KMS-11 (cell line): ENCODE data around the gene NCOR2.

ENCODE experiments used
- H2AFZ ChIP-seq: fragments of 200-600 bp; sonication (generic); 2 replicates; pipeline ENCODE4 v1.6.1; 2016; ENCODE audit warnings: antibody characterized with exemption, mixed run types, low read depth
- H3K27ac ChIP-seq: fragments of 200-600 bp; sonication (generic); 2 replicates; pipeline ENCODE4 v1.6.1; 2016; ENCODE audit warnings: mild to moderate bottlenecking, mixed run types
- H3K27me3 ChIP-seq: fragments of 200-600 bp; sonication (generic); 2 replicates; pipeline ENCODE4 v1.6.1; 2017; ENCODE audit warnings: mild to moderate bottlenecking, low read depth, mixed run types, moderate library complexity; ENCODE audit not compliant: insufficient read depth
- H3K36me3 ChIP-seq: fragments of 200-600 bp; sonication (generic); 2 replicates; pipeline ENCODE4 v1.6.1; 2017; ENCODE audit warnings: mild to moderate bottlenecking, mixed run types; ENCODE audit not compliant: insufficient read depth
- H3K4me1 ChIP-seq: fragments of 200-600 bp; sonication (generic); 2 replicates; pipeline ENCODE4 v1.6.1; 2016; ENCODE audit warnings: mild to moderate bottlenecking, low read depth, mixed run types; ENCODE audit not compliant: poor library complexity, severe bottlenecking
- H3K4me2 ChIP-seq: fragments of 200-600 bp; sonication (generic); 2 replicates; pipeline ENCODE4 v1.7.0; 2016; ENCODE audit warnings: mild to moderate bottlenecking, mixed run types
- H3K4me3 ChIP-seq: fragments of 200-600 bp; sonication (generic); IDR thresholded peaks from 2 replicates; pipeline ENCODE4 v1.6.1; 2017; ENCODE audit warnings: low read depth, low read length, mixed read lengths; ENCODE audit not compliant: insufficient read depth
- H3K79me2 ChIP-seq: fragments of 200-600 bp; sonication (generic); 2 replicates; pipeline ENCODE4 v1.6.1; 2016; ENCODE audit warnings: low read depth, mixed run types; ENCODE audit not compliant: insufficient read depth
- H3K9ac ChIP-seq: fragments of 200-600 bp; sonication (generic); 2 replicates; pipeline ENCODE4 v1.6.1; 2016; ENCODE audit warnings: mild to moderate bottlenecking, mixed run types
- H4K20me1 ChIP-seq: fragments of 200-600 bp; sonication (generic); 2 replicates; pipeline ENCODE4 v1.6.1; 2016; ENCODE audit warnings: mild to moderate bottlenecking, mixed run types; ENCODE audit not compliant: insufficient read depth
- TF ChIP-seq, protein P1 (sequence below): fragments of 200-600 bp; sonication (generic); conservative IDR thresholded peaks from 2 replicates; pipeline ENCODE4 v1.6.1; 2017; ENCODE audit warnings: low read depth, mild to moderate bottlenecking, antibody characterized with exemption, low read length, moderate library complexity, mixed read lengths

The NCOR2 gene

DNA sequence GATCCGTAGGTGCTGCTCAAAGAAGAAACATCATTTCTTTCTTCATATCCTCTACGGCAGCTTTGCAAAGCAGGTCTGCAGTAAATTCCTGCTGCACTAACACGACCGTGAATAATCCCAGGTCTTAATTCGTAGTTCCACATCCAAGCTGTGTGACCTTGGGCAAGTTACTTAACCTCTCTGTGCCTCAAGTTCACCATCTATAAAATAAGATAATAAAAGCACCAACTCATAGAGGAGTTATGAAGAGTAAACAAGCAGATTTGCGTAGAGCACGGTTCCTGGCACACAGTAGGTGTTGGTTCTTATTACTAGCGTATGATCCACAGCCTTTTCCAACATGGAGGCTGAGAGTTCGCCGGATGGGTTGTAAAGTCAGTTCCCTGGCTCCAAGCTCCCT, 3.6 kb downstream of the NCOR2 start:
- H4K20me1 ChIP-seq: peaks cover 18% of the 10 kb centered on the region
- no peak overlapping the region for H3K9ac ChIP-seq
- peaks cover 76% of the 10 kb centered on the region for H3K79me2 ChIP-seq
- TF ChIP-seq, protein P1, sequence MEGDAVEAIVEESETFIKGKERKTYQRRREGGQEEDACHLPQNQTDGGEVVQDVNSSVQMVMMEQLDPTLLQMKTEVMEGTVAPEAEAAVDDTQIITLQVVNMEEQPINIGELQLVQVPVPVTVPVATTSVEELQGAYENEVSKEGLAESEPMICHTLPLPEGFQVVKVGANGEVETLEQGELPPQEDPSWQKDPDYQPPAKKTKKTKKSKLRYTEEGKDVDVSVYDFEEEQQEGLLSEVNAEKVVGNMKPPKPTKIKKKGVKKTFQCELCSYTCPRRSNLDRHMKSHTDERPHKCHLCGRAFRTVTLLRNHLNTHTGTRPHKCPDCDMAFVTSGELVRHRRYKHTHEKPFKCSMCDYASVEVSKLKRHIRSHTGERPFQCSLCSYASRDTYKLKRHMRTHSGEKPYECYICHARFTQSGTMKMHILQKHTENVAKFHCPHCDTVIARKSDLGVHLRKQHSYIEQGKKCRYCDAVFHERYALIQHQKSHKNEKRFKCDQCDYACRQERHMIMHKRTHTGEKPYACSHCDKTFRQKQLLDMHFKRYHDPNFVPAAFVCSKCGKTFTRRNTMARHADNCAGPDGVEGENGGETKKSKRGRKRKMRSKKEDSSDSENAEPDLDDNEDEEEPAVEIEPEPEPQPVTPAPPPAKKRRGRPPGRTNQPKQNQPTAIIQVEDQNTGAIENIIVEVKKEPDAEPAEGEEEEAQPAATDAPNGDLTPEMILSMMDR: no peak
- H2AFZ ChIP-seq: no peak overlapping the region
- H3K27me3 ChIP-seq: no peaks in the 10 kb centered on the region
- H3K4me3 ChIP-seq: no peak overlapping the region
- peaks cover under 1% of the 10 kb centered on the region for H3K4me1 ChIP-seq
- H3K36me3 ChIP-seq: no peaks in the 10 kb centered on the region
- H3K4me2 ChIP-seq: no peak overlapping the region
- H3K27ac ChIP-seq: no peak overlapping the region

DNA sequence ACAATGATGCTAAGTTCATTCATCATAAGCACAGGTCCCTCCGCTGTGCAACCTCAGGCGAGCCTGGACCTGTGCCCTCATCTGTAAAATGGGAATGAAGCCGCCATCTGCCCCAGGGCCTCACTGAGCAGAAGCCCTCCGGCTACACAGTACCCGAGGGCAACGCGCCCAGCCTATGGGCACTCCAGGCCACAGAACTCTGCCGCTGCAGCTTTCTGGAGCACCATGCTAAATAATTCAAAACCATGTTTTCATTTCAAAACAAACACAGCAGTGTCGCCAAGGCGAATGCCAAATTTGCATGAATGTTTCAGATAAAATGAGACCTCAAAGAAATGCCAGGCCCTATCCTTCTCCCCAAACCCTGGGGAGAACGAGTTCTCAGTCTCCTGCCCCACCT, 4.0 kb downstream of the NCOR2 start:
- no peaks in the 10 kb centered on the region for H3K27me3 ChIP-seq
- H3K4me3 ChIP-seq: no peak overlapping the region
- peaks cover 18% of the 10 kb centered on the region for H4K20me1 ChIP-seq
- no peak overlapping the region for H2AFZ ChIP-seq
- no peaks in the 10 kb centered on the region for H3K4me1 ChIP-seq
- no peak overlapping the region for H3K27ac ChIP-seq
- H3K4me2 ChIP-seq: no peak overlapping the region
- TF ChIP-seq, protein P1: no peak
- peaks cover 76% of the 10 kb centered on the region for H3K79me2 ChIP-seq
- no peak overlapping the region for H3K9ac ChIP-seq
- H3K36me3 ChIP-seq: no peaks in the 10 kb centered on the region

DNA sequence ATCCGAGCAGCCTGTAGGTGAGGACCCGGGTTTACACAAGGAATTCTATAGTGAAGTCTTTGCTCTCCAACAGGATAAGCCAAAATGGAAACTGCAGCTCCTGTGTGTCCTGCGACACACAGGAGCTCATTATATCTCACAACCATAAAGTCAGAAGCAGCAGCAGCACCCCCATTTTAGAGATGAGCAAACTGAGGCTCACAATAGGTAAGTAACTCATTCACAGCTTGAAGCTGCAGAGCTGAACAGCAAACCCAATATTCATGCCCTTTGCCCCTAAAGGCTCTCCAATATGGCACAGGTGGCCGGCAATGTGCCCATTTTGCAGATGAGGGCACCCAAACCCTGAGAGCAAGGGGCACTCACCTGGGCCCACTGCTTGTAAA, 4.6 kb downstream of the NCOR2 start:
- Histone ChIP-seq H3K9ac (no peak overlapping the region), H3K27ac (no peak overlapping the region), H3K4me3 (no peak overlapping the region), H3K4me1 (no peaks in the 10 kb centered on the region), H2AFZ (no peak overlapping the region), H3K79me2 (peaks cover 78% of the 10 kb centered on the region), H3K4me2 (no peak overlapping the region), H4K20me1 (peaks cover 18% of the 10 kb centered on the region), H3K27me3 (no peaks in the 10 kb centered on the region), H3K36me3 (no peaks in the 10 kb centered on the region)
- TF ChIP-seq, protein P1: no peak

DNA sequence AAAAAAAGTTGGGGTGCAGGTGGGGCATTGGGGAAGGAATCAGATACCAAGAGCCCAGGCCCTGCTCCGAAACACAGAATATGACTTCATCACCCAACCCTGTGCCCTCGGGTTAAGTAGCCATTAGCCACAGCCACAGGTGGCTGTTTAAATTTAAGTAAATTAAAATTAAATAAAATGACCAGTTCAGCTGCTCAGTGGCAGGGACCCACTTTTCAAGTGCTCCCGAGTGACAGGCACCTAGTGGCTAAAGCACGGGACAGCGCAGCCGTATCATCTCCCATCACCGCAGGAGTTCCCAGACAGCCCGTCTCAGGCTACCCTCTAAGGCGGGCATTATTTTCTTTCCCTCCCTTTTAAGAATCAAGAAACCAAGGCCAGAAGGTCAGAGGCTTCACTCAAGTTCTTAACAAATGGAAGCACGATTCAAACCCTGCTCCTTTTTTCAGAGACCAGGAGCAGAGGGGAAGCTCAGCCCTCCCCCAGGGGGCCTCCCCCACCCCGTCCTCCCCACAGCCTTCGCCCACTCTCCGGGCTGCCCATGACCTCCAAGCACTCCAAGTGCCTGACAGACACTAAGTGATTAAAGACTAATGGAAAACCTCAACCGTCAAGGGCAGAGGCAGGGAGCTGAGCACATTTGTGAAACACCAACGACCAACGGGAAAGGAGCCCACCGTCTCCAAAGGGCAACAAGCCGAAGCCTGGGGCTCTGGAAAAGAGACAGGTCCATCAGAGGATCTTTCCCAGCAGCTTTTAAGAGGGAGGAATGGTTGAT, 5.2 kb downstream of the NCOR2 start:
- Histone ChIP-seq H3K79me2 (peaks cover 84% of the 10 kb centered on the region), H3K4me1 (no peaks in the 10 kb centered on the region)

More for the DNA sequence above, 5.2 kb downstream of the NCOR2 start:
- TF ChIP-seq, protein P1: no peak
- no peak overlapping the region for H3K4me2 ChIP-seq
- H3K27ac ChIP-seq: no peak overlapping the region
- H3K9ac ChIP-seq: no peak overlapping the region
- no peak overlapping the region for H2AFZ ChIP-seq
- H4K20me1 ChIP-seq: peaks cover 18% of the 10 kb centered on the region
- H3K4me3 ChIP-seq: no peak overlapping the region
- H3K27me3 ChIP-seq: no peaks in the 10 kb centered on the region
- no peaks in the 10 kb centered on the region for H3K36me3 ChIP-seq
